GM19397 (cell line): ENCODE results near the gene WEE2.
A peak's percentile ranks its signal among the peaks of the same experiment; 100 is the strongest.
"Not testable (repeated sequence)": the region's sequence is repeated elsewhere in the genome, so short reads cannot be mapped to it uniquely, and the experiment has no call there.

Experiments used
- ATAC-seq: cut with Tn5 transposase; IDR thresholded peaks from one replicate; pipeline ENCODE4 v1.9.1; 2021; ENCODE audit warnings: mild to moderate bottlenecking, moderate library complexity; ENCODE audit not compliant: unreplicated experiment

WEE2 gene

GRCh38 chr7:141689072-141689825 is 18.9 kb upstream of the WEE2 start:
- not testable (repeated sequence) for ATAC-seq

- no peak for ATAC-seq
Measured at GRCh38 chr7:141691540-141691939, 16.6 kb upstream of the WEE2 start.

- ATAC-seq: no peak
Measured at GRCh38 chr7:141691961-141692360, 16.2 kb upstream of the WEE2 start.

- no peak for ATAC-seq
Measured at GRCh38 chr7:141693082-141693481, 15.1 kb upstream of the WEE2 start.

GRCh38 chr7:141695803-141696289 is 12.3 kb upstream of the WEE2 start:
- peak; percentile 39 for ATAC-seq

- no peak for ATAC-seq
Measured at GRCh38 chr7:141696348-141696747, 11.8 kb upstream of the WEE2 start.

- ATAC-seq: no peak
Measured at GRCh38 chr7:141697211-141697871, 10.8 kb upstream of the WEE2 start.

- no peak for ATAC-seq
Measured at GRCh38 chr7:141698247-141699015, 9.7 kb upstream of the WEE2 start.

GRCh38 chr7:141699860-141700259 is 8.3 kb upstream of the WEE2 start:
- ATAC-seq: no peak

GRCh38 chr7:141700296-141700847 is 7.8 kb upstream of the WEE2 start:
- no peak for ATAC-seq

- ATAC-seq: no peak
Measured at GRCh38 chr7:141700848-141701371, 7.2 kb upstream of the WEE2 start.

- peak; percentile 83 for ATAC-seq
Measured at GRCh38 chr7:141701489-141702046, 6.6 kb upstream of the WEE2 start.

GRCh38 chr7:141702047-141702567 is 6.0 kb upstream of the WEE2 start, which contains the start of gene DENND11:
Gene DENND11, minus strand, starts transcription at chr7:141702166. Its CDS starts 13 bp downstream, at chr7:141702153.
- ATAC-seq: peak; percentile 87

GRCh38 chr7:141702892-141703291 is 5.3 kb upstream of the WEE2 start:
- ATAC-seq: no peak

- ATAC-seq: no peak
Measured at GRCh38 chr7:141704112-141704511, 4.0 kb upstream of the WEE2 start.

GRCh38 chr7:141704741-141705140 is 3.4 kb upstream of the WEE2 start:
- no peak for ATAC-seq

GRCh38 chr7:141706239-141707064 is 1.7 kb upstream of the WEE2 start:
- ATAC-seq: no peak

- ATAC-seq: no peak
Measured at GRCh38 chr7:141709318-141709717, 1.2 kb downstream of the WEE2 start.

GRCh38 chr7:141709749-141710148 is 1.6 kb downstream of the WEE2 start:
- no peak for ATAC-seq
